PC-3 (cell line): ENCODE measurements around the gene FPGS.
"Not testable (repeated sequence)": the region's sequence is repeated elsewhere in the genome, so short reads cannot be mapped to it uniquely, and the experiment has no call there.

ENCODE experiments used
- CTCF ChIP-seq: fragments of 300-600 bp; sonication (generic); conservative IDR thresholded peaks from 2 replicates; pipeline ENCODE4 v1.5.1; 2017; ENCODE audit warnings: antibody characterized with exemption, low read depth, mild to moderate bottlenecking, low read length
- EZH2 ChIP-seq: fragments of 300-600 bp; sonication (generic); IDR thresholded peaks from one replicate; pipeline ENCODE4 v1.6.1; 2017; ENCODE audit warnings: antibody characterized with exemption, mild to moderate bottlenecking, low read length; ENCODE audit not compliant: unreplicated experiment
- EZH2phosphoT487 ChIP-seq: fragments of 300-600 bp; sonication (generic); IDR thresholded peaks from 2 replicates; pipeline ENCODE4 v1.6.1; 2018; ENCODE audit warnings: mild to moderate bottlenecking, antibody characterized with exemption, low read length, borderline replicate concordance

- not testable (repeated sequence) for TF ChIP-seq CTCF, EZH2, EZH2phosphoT487
These were observed 45.9 kb upstream of the FPGS start for GRCh38 chr9:127756776-127757175.
